ENCODE measurements around the gene RNU5D-1.
"Not testable (repeated sequence)": the region's sequence is repeated elsewhere in the genome, so short reads cannot be mapped to it uniquely, and the experiment has no call there.

RNU5D-1 gene

GRCh38 chr1:44700573-44700972 lies 30.4 kb downstream of the RNU5D-1 start:
- Histone ChIP-seq H3K27ac (no peak overlapping the region), H3K79me2 (ENCODE audit: insufficient read depth, low read depth) (no peaks in the 10 kb centered on the region), H3K9ac (no peak overlapping the region), H3K27me3 (ENCODE audit: insufficient read depth, low read depth) (no peaks in the 10 kb centered on the region), H3K4me2 (no peak overlapping the region), H2AFZ (ENCODE audit: low read depth) (no peak overlapping the region), H3K36me3 (ENCODE audit: insufficient read depth) (no peaks in the 10 kb centered on the region), H3K4me3 (IDR thresholded peaks at IDR 0.05; ENCODE audit: insufficient read depth, low read depth, low read length) (no peak overlapping the region), H3K4me1 (ENCODE audit: low read depth, poor library complexity, severe bottlenecking) (no peaks in the 10 kb centered on the region), H4K20me1 (ENCODE audit: insufficient read depth) (no peaks in the 10 kb centered on the region)
- TF ChIP-seq CTCF (conservative IDR thresholded peaks at IDR 0.05; ENCODE audit: low read depth, low read length) = no peak

GRCh38 chr1:44699375-44699774 lies 31.6 kb downstream of the RNU5D-1 start:
- H4K20me1 ChIP-seq (ENCODE audit: insufficient read depth); H3K79me2 ChIP-seq (ENCODE audit: insufficient read depth, low read depth); H3K36me3 ChIP-seq (ENCODE audit: insufficient read depth); H3K4me1 ChIP-seq (ENCODE audit: low read depth, poor library complexity, severe bottlenecking); H3K27me3 ChIP-seq (ENCODE audit: insufficient read depth, low read depth); H3K4me2 ChIP-seq; H3K9ac ChIP-seq; H3K27ac ChIP-seq; H3K4me3 ChIP-seq (IDR thresholded peaks at IDR 0.05; ENCODE audit: insufficient read depth, low read depth, low read length); H2AFZ ChIP-seq (ENCODE audit: low read depth): not testable (repeated sequence)

- no peaks in the 10 kb centered on the region for H3K79me2 ChIP-seq (ENCODE audit: insufficient read depth, low read depth)
- H3K4me1 ChIP-seq (ENCODE audit: low read depth, poor library complexity, severe bottlenecking) = peaks cover 7% of the 10 kb centered on the region
- H2AFZ ChIP-seq (ENCODE audit: low read depth) = no peak overlapping the region
- no peak overlapping the region for H3K4me2 ChIP-seq
- no peaks in the 10 kb centered on the region for H3K27me3 ChIP-seq (ENCODE audit: insufficient read depth, low read depth)
- H3K27ac ChIP-seq = no peak overlapping the region
- no peak overlapping the region for H3K9ac ChIP-seq
- no peaks in the 10 kb centered on the region for H4K20me1 ChIP-seq (ENCODE audit: insufficient read depth)
- H3K4me3 ChIP-seq (IDR thresholded peaks at IDR 0.05; ENCODE audit: insufficient read depth, low read depth, low read length) = no peak overlapping the region
- no peaks in the 10 kb centered on the region for H3K36me3 ChIP-seq (ENCODE audit: insufficient read depth)
- TF ChIP-seq CTCF (conservative IDR thresholded peaks at IDR 0.05; ENCODE audit: low read depth, low read length) = no peak
Measured at GRCh38 chr1:44698138-44698537, 32.8 kb downstream of the RNU5D-1 start.

GRCh38 chr1:44696789-44697345 lies 34.1 kb downstream of the RNU5D-1 start:
- Histone ChIP-seq H3K4me2 (no peak overlapping the region), H2AFZ (ENCODE audit: low read depth) (no peak overlapping the region), H3K36me3 (ENCODE audit: insufficient read depth) (no peaks in the 10 kb centered on the region), H3K79me2 (ENCODE audit: insufficient read depth, low read depth) (no peaks in the 10 kb centered on the region), H4K20me1 (ENCODE audit: insufficient read depth) (no peaks in the 10 kb centered on the region), H3K27ac (no peak overlapping the region), H3K9ac (no peak overlapping the region), H3K4me3 (IDR thresholded peaks at IDR 0.05; ENCODE audit: insufficient read depth, low read depth, low read length) (no peak overlapping the region), H3K4me1 (ENCODE audit: low read depth, poor library complexity, severe bottlenecking) (peaks cover 7% of the 10 kb centered on the region), H3K27me3 (ENCODE audit: insufficient read depth, low read depth) (no peaks in the 10 kb centered on the region)
- no peak for TF ChIP-seq CTCF (conservative IDR thresholded peaks at IDR 0.05; ENCODE audit: low read depth, low read length)

GRCh38 chr1:44696101-44696500 lies 34.9 kb downstream of the RNU5D-1 start:
- no peak for TF ChIP-seq CTCF (conservative IDR thresholded peaks at IDR 0.05; ENCODE audit: low read depth, low read length)
- no peaks in the 10 kb centered on the region for H3K36me3 ChIP-seq (ENCODE audit: insufficient read depth)
- H3K4me3 ChIP-seq (IDR thresholded peaks at IDR 0.05; ENCODE audit: insufficient read depth, low read depth, low read length) = no peak overlapping the region
- no peak overlapping the region for H3K4me2 ChIP-seq
- H2AFZ ChIP-seq (ENCODE audit: low read depth) = no peak overlapping the region
- no peaks in the 10 kb centered on the region for H3K79me2 ChIP-seq (ENCODE audit: insufficient read depth, low read depth)
- no peaks in the 10 kb centered on the region for H4K20me1 ChIP-seq (ENCODE audit: insufficient read depth)
- no peak overlapping the region for H3K27ac ChIP-seq
- peaks cover 7% of the 10 kb centered on the region for H3K4me1 ChIP-seq (ENCODE audit: low read depth, poor library complexity, severe bottlenecking)
- no peak overlapping the region for H3K9ac ChIP-seq
- H3K27me3 ChIP-seq (ENCODE audit: insufficient read depth, low read depth) = no peaks in the 10 kb centered on the region
